GM18519 (cell line): ENCODE data around the gene CCDC68.
A peak's percentile ranks its signal among the peaks of the same experiment; 100 is the strongest.

ENCODE experiments used
- ATAC-seq: cut with Tn5 transposase; IDR thresholded peaks from one replicate; pipeline ENCODE4 v1.9.1; 2021; ENCODE audit warnings: mild to moderate bottlenecking, moderate library complexity; ENCODE audit not compliant: unreplicated experiment, low FRiP score

The CCDC68 gene

DNA sequence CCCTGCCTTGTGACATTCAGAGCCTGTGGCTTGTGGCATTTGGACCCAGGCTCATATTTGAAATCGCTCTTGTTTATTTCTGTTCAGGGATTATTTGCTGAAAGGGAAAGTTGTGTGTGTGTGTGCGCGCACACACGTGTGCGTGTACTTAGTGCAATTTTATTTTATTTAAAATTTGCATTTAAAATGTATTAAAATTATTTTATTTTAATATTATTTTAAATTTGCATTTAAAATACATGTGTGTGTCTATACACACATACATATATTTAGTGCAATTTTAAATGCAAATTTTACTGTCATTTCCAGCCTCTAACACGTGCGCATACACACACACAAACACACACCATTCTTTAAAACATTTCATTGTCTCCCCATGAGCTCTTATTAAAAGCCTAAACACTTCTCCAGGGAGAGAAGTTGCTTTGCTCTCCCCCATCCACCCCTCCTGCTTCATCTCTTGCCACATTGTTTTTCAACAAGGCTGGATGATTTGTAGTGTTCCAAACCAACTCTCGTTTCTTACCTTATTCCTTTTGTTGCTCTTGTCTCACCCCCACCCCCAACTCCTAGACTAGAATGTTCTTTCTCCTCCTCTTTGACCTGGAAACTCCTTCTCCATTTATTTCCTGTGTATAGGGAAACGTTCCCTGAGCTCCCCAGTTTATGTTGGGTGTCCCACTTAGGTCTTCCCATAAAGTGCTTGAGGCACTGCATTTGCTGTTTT, 3.8 kb upstream of the CCDC68 start:
- no peak for ATAC-seq

DNA sequence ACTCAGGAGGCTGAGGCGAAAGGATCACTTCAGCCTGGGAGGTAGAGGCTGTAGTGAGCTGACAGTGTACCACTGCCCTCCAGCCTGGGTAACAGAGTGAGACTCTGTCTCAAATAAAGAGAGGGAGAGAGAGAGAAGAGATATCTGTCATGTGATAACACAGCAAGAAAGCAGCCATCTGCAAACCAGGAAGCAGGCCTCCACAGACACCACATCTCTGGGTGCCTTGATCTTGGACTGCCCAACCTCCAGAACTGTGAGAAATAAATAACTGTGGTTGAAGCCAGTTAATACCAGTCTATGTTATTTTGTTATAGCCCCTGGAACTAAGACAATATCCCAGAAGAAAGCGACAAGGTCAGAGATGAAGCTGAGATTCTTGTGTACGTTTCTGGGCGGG, 2.6 kb upstream of the CCDC68 start:
- ATAC-seq, result no peak

- no peak for ATAC-seq
Observed at GRCh38 chr18:54961016-54961423, 1.8 kb upstream of the CCDC68 start.

GRCh38 chr18:54960197-54960596, 936 bp upstream of the CCDC68 start:
- ATAC-seq, result no peak

DNA sequence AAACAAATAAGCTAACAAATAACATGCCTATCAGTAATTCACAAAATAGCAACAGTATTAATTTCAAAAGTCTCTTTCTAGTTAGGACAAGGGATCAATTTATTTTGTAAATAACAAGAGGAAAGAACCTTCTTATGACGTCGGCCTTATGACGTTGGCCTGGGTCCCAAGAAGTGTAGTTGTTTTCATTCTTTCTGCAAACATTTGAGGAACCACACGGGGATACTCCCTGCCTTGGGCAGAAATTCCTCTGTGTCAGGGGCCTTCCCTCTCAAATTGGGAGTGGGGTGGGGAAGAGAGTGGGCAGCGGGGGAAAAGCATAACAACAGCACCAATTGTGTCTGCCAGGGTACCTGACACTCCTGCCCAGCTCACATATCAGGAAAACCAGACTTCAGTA, 1.3 kb downstream of the CCDC68 start:
- ATAC-seq, result no peak

- ATAC-seq, result no peak
Observed at GRCh38 chr18:54957296-54957832, 1.9 kb downstream of the CCDC68 start.

DNA sequence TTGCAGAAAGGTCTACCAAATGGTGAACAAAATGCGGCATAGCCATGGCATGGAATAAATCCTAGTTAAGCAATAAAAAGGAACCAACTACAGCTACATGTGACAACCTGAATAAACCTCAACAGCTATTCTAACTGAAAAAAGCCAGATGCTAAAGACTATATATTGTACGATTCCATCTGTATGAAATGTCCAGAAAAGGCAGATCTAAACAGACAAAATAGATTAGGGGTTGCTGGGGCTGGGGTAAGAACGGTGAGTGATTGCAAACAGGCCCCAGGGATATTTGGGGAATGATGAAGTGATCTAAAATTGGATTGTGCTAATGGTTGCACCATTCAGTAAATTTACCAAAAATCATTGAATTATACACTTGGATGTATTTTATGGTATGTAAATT, 2.8 kb downstream of the CCDC68 start:
- no peak for ATAC-seq

DNA sequence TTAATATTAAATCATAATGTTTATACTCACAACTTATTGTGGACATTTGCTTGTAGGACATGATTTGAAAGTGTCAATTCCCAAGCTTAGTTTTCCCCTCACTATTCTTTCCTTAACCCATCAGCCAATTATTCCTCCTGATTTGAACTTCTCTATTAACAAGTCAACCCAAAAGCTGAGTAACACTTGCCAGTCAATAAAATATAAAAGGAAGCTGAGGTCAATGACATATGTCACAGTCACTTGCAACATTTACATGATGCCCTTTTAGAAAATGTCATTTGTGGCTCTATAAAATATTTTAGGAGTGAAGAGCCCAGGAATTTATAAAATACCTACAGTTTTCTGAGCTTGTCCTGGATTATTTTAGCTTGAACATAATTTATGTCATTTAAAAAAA, 7.2 kb downstream of the CCDC68 start:
- no peak for ATAC-seq

- ATAC-seq, result no peak
Observed at GRCh38 chr18:54950221-54950620, 9.0 kb downstream of the CCDC68 start.

DNA sequence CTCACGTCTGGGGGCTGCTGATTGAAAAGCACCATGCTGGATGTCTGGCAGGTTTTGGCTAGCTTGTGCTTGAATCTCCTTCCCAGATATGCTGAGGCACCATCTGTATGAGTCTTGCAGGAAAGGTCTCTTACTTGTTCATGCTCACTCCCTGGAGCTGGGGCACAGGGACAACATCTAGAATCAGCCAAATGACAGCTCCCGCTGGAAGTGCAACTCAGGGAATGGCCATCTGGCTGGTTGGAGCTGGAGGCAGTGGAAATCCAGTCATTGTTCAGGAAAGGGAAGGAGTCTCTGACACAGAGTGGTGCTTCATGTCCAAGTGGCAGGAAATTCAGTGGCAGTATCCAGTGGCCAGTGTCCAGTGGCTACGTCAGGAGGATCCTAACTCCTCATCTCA, 9.7 kb downstream of the CCDC68 start:
- ATAC-seq, result no peak

GRCh38 chr18:54948350-54948837, 10.9 kb downstream of the CCDC68 start:
- no peak for ATAC-seq

GRCh38 chr18:54947091-54947490, 12.2 kb downstream of the CCDC68 start:
- no peak for ATAC-seq

- ATAC-seq, result peak; percentile 96
Observed at GRCh38 chr18:54946149-54946581, 13.1 kb downstream of the CCDC68 start.

GRCh38 chr18:54945576-54946125, 13.6 kb downstream of the CCDC68 start:
- ATAC-seq, result no peak

- ATAC-seq, result no peak
Observed at GRCh38 chr18:54942569-54942968, 16.7 kb downstream of the CCDC68 start.

DNA sequence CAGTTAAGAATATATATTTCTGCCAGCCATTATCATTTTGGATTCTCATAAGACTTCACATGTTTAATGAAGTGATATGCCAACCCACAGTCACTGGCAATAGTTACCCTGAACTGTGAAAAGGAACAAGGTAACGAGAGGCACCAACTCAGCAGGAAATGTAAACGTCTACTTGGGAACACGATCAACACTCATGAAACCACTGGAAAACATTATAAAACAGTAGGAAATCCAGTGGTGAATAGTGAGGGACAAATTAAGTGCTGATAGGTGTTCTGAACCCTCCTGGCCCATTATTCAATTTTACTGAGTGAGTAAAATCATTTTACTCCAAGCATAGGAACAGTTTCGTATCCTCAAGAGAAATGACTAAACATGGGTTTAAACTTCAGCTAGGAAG, 17.1 kb downstream of the CCDC68 start:
- ATAC-seq, result no peak

GRCh38 chr18:54939361-54939917, 19.8 kb downstream of the CCDC68 start:
- ATAC-seq, result no peak

GRCh38 chr18:54938506-54938905, 20.8 kb downstream of the CCDC68 start:
- ATAC-seq, result no peak

- ATAC-seq, result no peak
Observed at GRCh38 chr18:54932472-54932871, 26.8 kb downstream of the CCDC68 start.

GRCh38 chr18:54931152-54931551, 28.1 kb downstream of the CCDC68 start:
- no peak for ATAC-seq

GRCh38 chr18:54928236-54928635, 31.0 kb downstream of the CCDC68 start:
- no peak for ATAC-seq
